GM12892 (cell line): ENCODE data around the gene FIBCD1.

Experiments used
- POLR2A ChIP-seq: IDR thresholded peaks from 2 replicates; pipeline ENCODE4 v1.6.1; 2011; ENCODE audit warnings: low read depth, low read length, control low read depth
- POLR2AphosphoS5 ChIP-seq: IDR thresholded peaks from 2 replicates; pipeline ENCODE4 v1.6.1; 2011; ENCODE audit warnings: low read depth, low read length, control low read depth
- TAF1 ChIP-seq: IDR thresholded peaks from 2 replicates; pipeline ENCODE4 v1.6.1; 2011; ENCODE audit warnings: low read depth, mild to moderate bottlenecking, control low read depth, low read length, borderline replicate concordance

GRCh38 chr9:130986356-130986965 is 47.4 kb upstream of the FIBCD1 start:
- TF ChIP-seq POLR2AphosphoS5: no peak
- no peak for TF ChIP-seq POLR2A
- TF ChIP-seq TAF1: no peak
